H1 (cell line): Measurements from ENCODE around the gene HMX1.

Experiments used
- CEBPB ChIP-seq: IDR thresholded peaks from 2 replicates; pipeline ENCODE4 v1.6.1; 2012; ENCODE audit warnings: low read depth, low read length
- CHD2 ChIP-seq: IDR thresholded peaks from 2 replicates; pipeline ENCODE4 v1.6.1; 2012; ENCODE audit warnings: low read length, improper control_type of control experiment
- CTCF ChIP-seq, 3 experiments: IDR thresholded peaks; 1 replicate in 2 of 3; 2 replicates in 1 of 3; pipeline versions ENCODE4 v1.5.1 to v1.6.1; 2011; ENCODE audit warnings: low read length in 3 of 3, mild to moderate bottlenecking in 3 of 3, inconsistent platforms in 2 of 3, low read depth in 1 of 3, moderate library complexity in 1 of 3; ENCODE audit not compliant: insufficient read depth in 1 of 3; ENCODE audit errors: control extremely low read depth in 1 of 3
- EGR1 ChIP-seq: IDR thresholded peaks from 2 replicates; pipeline ENCODE4 v1.6.1; 2011; ENCODE audit warnings: low read depth, low read length, borderline replicate concordance
- JUND ChIP-seq: IDR thresholded peaks from 2 replicates; pipeline ENCODE4 v1.6.1; 2011; ENCODE audit warnings: mild to moderate bottlenecking, improper control_type of control experiment, low read length
- MAX ChIP-seq: IDR thresholded peaks from 2 replicates; pipeline ENCODE4 v1.6.1; 2012; ENCODE audit warnings: inconsistent platforms
- POLR2A ChIP-seq, 2 experiments: IDR thresholded peaks; 1 replicate in 1 of 2; 2 replicates in 1 of 2; pipeline ENCODE4 v1.6.1; 2011; ENCODE audit warnings: low read depth in 2 of 2, low read length in 2 of 2, mild to moderate bottlenecking in 2 of 2; ENCODE audit errors: control extremely low read depth in 1 of 2
- POLR2AphosphoS5 ChIP-seq: IDR thresholded peaks from 2 replicates; pipeline ENCODE4 v1.6.1; 2011; ENCODE audit warnings: low read depth, low read length
- SIX5 ChIP-seq: IDR thresholded peaks from 2 replicates; pipeline ENCODE4 v1.6.1; 2011; ENCODE audit warnings: mild to moderate bottlenecking, low read depth, low read length
- SP4 ChIP-seq: IDR thresholded peaks from 2 replicates; pipeline ENCODE4 v1.6.1; 2012; ENCODE audit warnings: low read length, inconsistent platforms
- TAF1 ChIP-seq: IDR thresholded peaks from 2 replicates; pipeline ENCODE4 v1.6.1; 2011; ENCODE audit warnings: mild to moderate bottlenecking, low read depth, low read length
- USF2 ChIP-seq: IDR thresholded peaks from 2 replicates; pipeline ENCODE4 v1.6.1; 2011; ENCODE audit warnings: low read length, improper control_type of control experiment

GRCh38 chr4:8872402-8873291 lies 1.0 kb upstream of the HMX1 start:
- TF ChIP-seq TAF1 (no peak), JUND (no peak), CEBPB (no peak), POLR2AphosphoS5 (no peak), CTCF (IDR thresholded peaks at IDR 0.05; ENCODE audit: control extremely low read depth in 1 of 3, insufficient read depth in 1 of 3, low read depth in 1 of 3, low read length in 3 of 3) (no peak), MAX (no peak), EGR1 (no peak), CHD2 (no peak), SP4 (no peak), SIX5 (no peak), USF2 (no peak), POLR2A (IDR thresholded peaks at IDR 0.05; ENCODE audit: control extremely low read depth in 1 of 2, low read depth in 2 of 2, low read length in 2 of 2) (no peak)
